OCI-LY7 (cell line): ENCODE data around the gene ZMYND11. TPM values are rescaled to one million over a fixed set of nuclear protein-coding genes. Genes with fewer than 3 reads are reported as not detected.

Source experiments
- BruUV-seq: library from RNA; stranded (reverse); fragments of 400-500 nt; replicated peaks from 2 replicates; lab custom pipeline; 2021; lab: Mats Ljungman, UMichigan
- CTCF ChIA-PET: fragments of 300-600 bp; sonication (Branson Sonifier 250); formaldehyde crosslinking; loops from one replicate; lab custom pipeline; 2022; ENCODE audit warnings: antibody characterized with exemption; ENCODE audit not compliant: unreplicated experiment; lab: Charles Lee
- POLR2A ChIA-PET: fragments of 300-600 bp; sonication (Branson Sonifier 250); formaldehyde crosslinking; loops from one replicate; lab custom pipeline; 2022; ENCODE audit warnings: antibody characterized with exemption; lab: Charles Lee
- DNase-seq: peaks from one replicate; pipeline ENCODE4 v3.0.0-alpha.2; 2015; ENCODE audit warnings: low spot score
- H2AFZ ChIP-seq: fragments of 200-600 bp; sonication (generic), shearing (Covaris generic); 2 replicates; pipeline ENCODE4 v1.6.1; 2014; ENCODE audit warnings: mild to moderate bottlenecking, antibody characterized with exemption, low read length, moderate library complexity
- H3K27ac ChIP-seq: fragments of 200-600 bp; sonication (generic); 2 replicates; pipeline ENCODE4 v1.5.1; 2014; ENCODE audit warnings: mixed run types, low read depth, mild to moderate bottlenecking, moderate library complexity, low read length, inconsistent platforms; ENCODE audit not compliant: poor library complexity, severe bottlenecking
- H3K36me3 ChIP-seq: fragments of 200-600 bp; sonication (generic); 2 replicates; pipeline ENCODE4 v1.6.1; 2014; ENCODE audit warnings: mild to moderate bottlenecking, antibody characterized with exemption, low read length, moderate library complexity, mixed read lengths; ENCODE audit not compliant: insufficient read depth
- H3K4me1 ChIP-seq: fragments of 200-600 bp; sonication (generic); 2 replicates; pipeline ENCODE4 v1.5.1; 2014; ENCODE audit warnings: mild to moderate bottlenecking, low read length; ENCODE audit not compliant: insufficient read depth, poor library complexity, severe bottlenecking
- H3K4me2 ChIP-seq: fragments of 200-600 bp; sonication (generic); 2 replicates; pipeline ENCODE4 v1.6.1; 2014; ENCODE audit warnings: mild to moderate bottlenecking, low read length
- H3K4me3 ChIP-seq: fragments of 200-600 bp; sonication (generic); 2 replicates; pipeline ENCODE4 v1.5.1; 2014; ENCODE audit warnings: mild to moderate bottlenecking, low read depth, low read length; ENCODE audit not compliant: poor library complexity, severe bottlenecking
- H3K79me2 ChIP-seq: fragments of 200-600 bp; sonication (generic); 2 replicates; pipeline ENCODE4 v1.6.1; 2016; ENCODE audit warnings: low read depth, mild to moderate bottlenecking, low read length, moderate library complexity, mixed read lengths; ENCODE audit not compliant: insufficient read depth
- H3K9me2 ChIP-seq: fragments of 200-600 bp; sonication (generic); 2 replicates; pipeline ENCODE4 v1.6.1; 2016; ENCODE audit warnings: mild to moderate bottlenecking, low read length, mixed read lengths; ENCODE audit not compliant: insufficient read depth
- H3K9me3 ChIP-seq: fragments of 200-600 bp; sonication (generic); 2 replicates; pipeline ENCODE4 v1.6.1; 2014; ENCODE audit warnings: mild to moderate bottlenecking, mixed run types, low read length, mixed read lengths
- H4K20me1 ChIP-seq: fragments of 200-600 bp; sonication (generic); 2 replicates; pipeline ENCODE4 v1.6.1; 2014; ENCODE audit warnings: mild to moderate bottlenecking, antibody characterized with exemption, low read length, moderate library complexity, mixed read lengths; ENCODE audit not compliant: insufficient read depth
- CTCF ChIP-seq: fragments of 200-600 bp; sonication (generic); conservative IDR thresholded peaks from 2 replicates; pipeline ENCODE4 v1.5.1; 2014; ENCODE audit warnings: mild to moderate bottlenecking, antibody characterized with exemption, low read length, moderate library complexity, mixed read lengths
- EZH2phosphoT487 ChIP-seq: fragments of 200-600 bp; sonication (generic); IDR thresholded peaks from 2 replicates; pipeline ENCODE4 v1.6.1; 2018; ENCODE audit warnings: low read depth, borderline replicate concordance, mild to moderate bottlenecking, mixed run types, antibody characterized with exemption, low read length, moderate library complexity, mixed read lengths
- intact Hi-C: fragments of 100-400 bp; cut with micrococcal nuclease; formaldehyde crosslinking; loops from one replicate; pipeline ENCODE4 v1.10.0; 2022; ENCODE audit not compliant: unreplicated experiment
- total RNA-seq, 2 experiments: library from RNA; depleted of rRNA in 1 of 2; stranded (reverse); fragments of >200 nt in 1 of 2; shearing (Covaris generic) in 1 of 2; gene quantifications; 2 replicates each; pipeline ENCODE4 v1.2.3, GENCODE V29; 2014 to 2022

The ZMYND11 gene
- total RNA-seq, 2 experiments from 2014 or later: 4.0 to 5.5 TPM

GRCh38 chr10:287026-287709 is 151.9 kb downstream of the ZMYND11 start:
- intact Hi-C loops: no loop called here
- Histone ChIP-seq H3K4me3 (no peak overlapping the region), H3K9me2 (no peaks in the 10 kb centered on the region), H3K36me3 (peaks cover 81% of the 10 kb centered on the region), H2AFZ (no peak overlapping the region), H4K20me1 (no peaks in the 10 kb centered on the region), H3K4me1 (peaks cover 67% of the 10 kb centered on the region), H3K27ac (no peak overlapping the region), H3K4me2 (no peak overlapping the region; the same call in 1 of the 2 replicates), H3K9me3 (no peaks in the 10 kb centered on the region), H3K79me2 (no peaks in the 10 kb centered on the region)
- POLR2A ChIA-PET: interaction anchor here (0.7 to 2.6 kb wide), 5 partner anchors 16 to 71 kb away, joined by 3 to 6 read pairs (median 4); no protein-coding TSS in a partner anchor
- no peak for DNase-seq
- BruUV-seq: no TSS peak
- CTCF ChIA-PET: no interaction called here
- no peak for TF ChIP-seq CTCF
- no peak for TF ChIP-seq EZH2phosphoT487

GRCh38 chr10:287814-288213 is 152.6 kb downstream of the ZMYND11 start:
- H3K4me3 ChIP-seq: peak overlapping the region; percentile 36
- POLR2A ChIA-PET: interaction anchor here (0.7 to 2.6 kb wide), 5 partner anchors 11 to 70 kb away, joined by 3 to 6 read pairs (median 4); no protein-coding TSS in a partner anchor
- peak; percentile 26; the same call in 1 of the 2 replicates for TF ChIP-seq CTCF
- no peak for TF ChIP-seq EZH2phosphoT487
- DNase-seq: no peak
- peaks cover 73% of the 10 kb centered on the region for H3K4me1 ChIP-seq
- H3K27ac ChIP-seq: peak overlapping the region; percentile 94
- no peaks in the 10 kb centered on the region for H3K79me2 ChIP-seq
- peak overlapping the region; percentile 70 for H3K4me2 ChIP-seq
- no peaks in the 10 kb centered on the region for H3K9me2 ChIP-seq
- H2AFZ ChIP-seq: no peak overlapping the region
- peaks cover 79% of the 10 kb centered on the region for H3K36me3 ChIP-seq
- no TSS peak for BruUV-seq
- intact Hi-C loops: loop anchor here (2.0 kb wide), 3 partner anchors 45 to 217 kb away; no protein-coding TSS in a partner anchor
- no peaks in the 10 kb centered on the region for H3K9me3 ChIP-seq
- H4K20me1 ChIP-seq: no peaks in the 10 kb centered on the region
- CTCF ChIA-PET: no interaction called here
